Tibial artery (tissue), 4 donors: Measurements from ENCODE around the gene NEK7.
A peak's percentile ranks its signal among the peaks of the same experiment; 100 is the strongest.

Experiments used
- DNase-seq, 2 donors: peaks; one replicate each; pipeline ENCODE4 v3.0.0-alpha.2; 2019
- H3K27ac ChIP-seq, 2 donors: fragments of 200-600 bp; sonication (generic) in 1 of 2; 1 replicate in 1 of 2; 2 replicates in 1 of 2; pipeline ENCODE4 v1.5.1; 2018 to 2019; ENCODE audit warnings: mild to moderate bottlenecking in 1 of 2
- H3K27me3 ChIP-seq, 2 donors: fragments of 200-600 bp; sonication (generic) in 1 of 2; one replicate each; pipeline versions ENCODE4 v1.5.1 to v1.6.0; 2016 to 2019
- H3K36me3 ChIP-seq, 3 donors: fragments of 200-600 bp; sonication (generic) in 2 of 3; one replicate each; pipeline ENCODE4 v1.5.1; 2016 to 2019; ENCODE audit warnings: mild to moderate bottlenecking in 2 of 3
- H3K4me1 ChIP-seq, 4 donors: fragments of 200-600 bp; sonication (generic) in 2 of 4; 1 replicate in 3 of 4; 2 replicates in 1 of 4; pipeline ENCODE4 v1.5.1; 2016 to 2019
- H3K4me3 ChIP-seq, 2 donors: fragments of 200-600 bp; sonication (generic) in 1 of 2; 1 replicate in 1 of 2; 2 replicates in 1 of 2; pipeline ENCODE4 v1.5.1; 2018 to 2019; ENCODE audit warnings: mild to moderate bottlenecking in 2 of 2
- H3K9me3 ChIP-seq, 3 donors: fragments of 200-600 bp; sonication (generic) in 1 of 3; one replicate each; pipeline ENCODE4 v1.5.1; 2016 to 2019
- CTCF ChIP-seq, 2 experiments: fragments of 200-600 bp in 1 of 2; fragments of 450-650 bp in 1 of 2; IDR thresholded peaks; one replicate each; pipeline ENCODE4 v1.5.1; 2017 to 2019; ENCODE audit warnings: antibody characterized with exemption in 2 of 2, mild to moderate bottlenecking in 1 of 2, moderate library complexity in 1 of 2
- intact Hi-C: fragments of 100-400 bp; cut with DNase I; formaldehyde crosslinking; loops from one replicate; pipeline ENCODE4 v1.15.0; 2023; ENCODE audit warnings: low total_unique reads

The NEK7 gene

GRCh38 chr1:198121056-198121826 lies 35.6 kb upstream of the NEK7 start:
- H3K4me1 ChIP-seq = peaks cover 0 to 70% (median 17%) of the 10 kb centered on the region in 4 donors
- intact Hi-C loops = no loop called here
- DNase-seq = no peak
- no peak overlapping the region for H3K4me3 ChIP-seq
- H3K36me3 ChIP-seq = no peaks in the 10 kb centered on the region
- no peaks in the 10 kb centered on the region for H3K9me3 ChIP-seq
- no peaks in the 10 kb centered on the region for H3K27me3 ChIP-seq
- TF ChIP-seq CTCF (IDR thresholded peaks at IDR 0.05) = no peak
- H3K27ac ChIP-seq = no peak overlapping the region

GRCh38 chr1:198122693-198123092 lies 34.1 kb upstream of the NEK7 start:
- no peak for DNase-seq
- TF ChIP-seq CTCF (IDR thresholded peaks at IDR 0.05) = no peak
- H3K4me3 ChIP-seq = no peak overlapping the region
- intact Hi-C loops = no loop called here
- H3K27me3 ChIP-seq = no peaks in the 10 kb centered on the region
- no peaks in the 10 kb centered on the region for H3K9me3 ChIP-seq
- peaks cover 0 to 70% (median 19%) of the 10 kb centered on the region in 4 donors for H3K4me1 ChIP-seq
- peak overlapping the region in 1 of 2 donors; percentile 17 for H3K27ac ChIP-seq
- H3K36me3 ChIP-seq = no peaks in the 10 kb centered on the region

- Histone ChIP-seq H3K36me3 (no peaks in the 10 kb centered on the region), H3K4me1 (peaks cover 0 to 67% (median 16%) of the 10 kb centered on the region in 4 donors), H3K4me3 (no peak overlapping the region), H3K27me3 (no peaks in the 10 kb centered on the region), H3K27ac (peak overlapping the region in 1 of 2 donors; percentile 17), H3K9me3 (no peaks in the 10 kb centered on the region)
- no peak for TF ChIP-seq CTCF (IDR thresholded peaks at IDR 0.05)
- DNase-seq = no peak
- intact Hi-C loops = no loop called here
Observed at GRCh38 chr1:198123133-198123532, 33.7 kb upstream of the NEK7 start.

- H3K27me3 ChIP-seq = no peaks in the 10 kb centered on the region
- peaks cover 0 to 56% (median 12%) of the 10 kb centered on the region in 4 donors for H3K4me1 ChIP-seq
- H3K9me3 ChIP-seq = no peaks in the 10 kb centered on the region
- no peak overlapping the region for H3K4me3 ChIP-seq
- DNase-seq = no peak
- no peaks in the 10 kb centered on the region for H3K36me3 ChIP-seq
- H3K27ac ChIP-seq = no peak overlapping the region
- TF ChIP-seq CTCF (IDR thresholded peaks at IDR 0.05) = no peak
- intact Hi-C loops = no loop called here
Observed at GRCh38 chr1:198124673-198125072, 32.1 kb upstream of the NEK7 start.

- Histone ChIP-seq H3K4me1 (peaks cover 0 to 52% (median 12%) of the 10 kb centered on the region in 4 donors), H3K27ac (peak overlapping the region in 1 of 2 donors; percentile 30), H3K4me3 (no peak overlapping the region), H3K27me3 (no peaks in the 10 kb centered on the region), H3K9me3 (no peaks in the 10 kb centered on the region), H3K36me3 (no peaks in the 10 kb centered on the region)
- no peak for DNase-seq
- intact Hi-C loops = no loop called here
- TF ChIP-seq CTCF (IDR thresholded peaks at IDR 0.05) = no peak
Observed at GRCh38 chr1:198125995-198126735, 30.6 kb upstream of the NEK7 start.
